Choroid plexus epithelial cell (primary cell): ENCODE results near the gene DCLRE1B.

Experiments used
- DNase-seq: peaks from one replicate; pipeline ENCODE4 v3.0.0-alpha.2; 2010; ENCODE audit warnings: low read depth
- H3K4me3 ChIP-seq: 2 replicates; pipeline ENCODE4 v1.5.1; 2011; ENCODE audit warnings: low read depth, mild to moderate bottlenecking, control low read depth, low read length, moderate library complexity
- TF ChIP-seq, protein P1 (sequence below): conservative IDR thresholded peaks from 2 replicates; pipeline ENCODE4 v1.5.1; 2011; ENCODE audit warnings: low read depth, mild to moderate bottlenecking, control low read depth, inconsistent platforms, low read length, moderate library complexity

Gene DCLRE1B

DNA sequence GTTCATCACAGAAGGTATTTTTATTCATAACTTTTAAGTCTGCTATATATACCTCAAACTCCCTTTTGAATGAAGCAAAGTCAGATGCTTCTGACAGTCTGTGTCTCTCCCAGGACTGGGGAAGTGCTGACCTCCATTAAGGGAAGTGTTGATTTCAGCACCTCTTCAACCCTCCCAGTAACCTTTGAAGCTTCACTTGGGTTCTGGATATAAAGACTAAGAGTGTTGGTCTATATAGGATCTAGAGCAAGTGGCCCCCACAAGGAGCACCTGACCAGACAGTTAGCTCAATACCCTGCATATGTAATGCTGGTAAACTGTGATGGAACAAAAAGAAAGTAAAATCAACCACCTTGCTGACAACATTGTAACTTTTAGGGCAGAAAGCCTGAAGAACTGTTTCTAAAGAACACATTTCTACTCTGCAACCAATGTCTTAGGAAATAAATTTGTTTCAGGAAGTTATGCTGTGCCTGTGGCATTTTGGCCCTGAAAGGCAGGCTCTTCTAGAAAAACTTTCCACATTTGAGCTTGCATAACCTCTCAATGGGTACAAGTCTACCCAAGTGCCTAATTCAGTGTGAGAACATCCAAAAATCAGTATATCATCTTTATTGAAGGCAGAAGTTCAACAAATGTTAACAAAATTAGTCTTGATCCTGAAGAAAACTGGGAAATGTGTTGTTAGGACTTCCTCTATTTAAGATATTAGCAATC is 32.7 kb upstream of the DCLRE1B start:
- peak; percentile 23 for DNase-seq
- TF ChIP-seq, protein P1, sequence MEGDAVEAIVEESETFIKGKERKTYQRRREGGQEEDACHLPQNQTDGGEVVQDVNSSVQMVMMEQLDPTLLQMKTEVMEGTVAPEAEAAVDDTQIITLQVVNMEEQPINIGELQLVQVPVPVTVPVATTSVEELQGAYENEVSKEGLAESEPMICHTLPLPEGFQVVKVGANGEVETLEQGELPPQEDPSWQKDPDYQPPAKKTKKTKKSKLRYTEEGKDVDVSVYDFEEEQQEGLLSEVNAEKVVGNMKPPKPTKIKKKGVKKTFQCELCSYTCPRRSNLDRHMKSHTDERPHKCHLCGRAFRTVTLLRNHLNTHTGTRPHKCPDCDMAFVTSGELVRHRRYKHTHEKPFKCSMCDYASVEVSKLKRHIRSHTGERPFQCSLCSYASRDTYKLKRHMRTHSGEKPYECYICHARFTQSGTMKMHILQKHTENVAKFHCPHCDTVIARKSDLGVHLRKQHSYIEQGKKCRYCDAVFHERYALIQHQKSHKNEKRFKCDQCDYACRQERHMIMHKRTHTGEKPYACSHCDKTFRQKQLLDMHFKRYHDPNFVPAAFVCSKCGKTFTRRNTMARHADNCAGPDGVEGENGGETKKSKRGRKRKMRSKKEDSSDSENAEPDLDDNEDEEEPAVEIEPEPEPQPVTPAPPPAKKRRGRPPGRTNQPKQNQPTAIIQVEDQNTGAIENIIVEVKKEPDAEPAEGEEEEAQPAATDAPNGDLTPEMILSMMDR = no peak
- no peak overlapping the region for H3K4me3 ChIP-seq

GRCh38 chr1:113874012-113874879 is 30.9 kb upstream of the DCLRE1B start:
- TF ChIP-seq, protein P1 = peak; percentile 46
- H3K4me3 ChIP-seq = no peak overlapping the region
- DNase-seq = peak; percentile 33

DNA sequence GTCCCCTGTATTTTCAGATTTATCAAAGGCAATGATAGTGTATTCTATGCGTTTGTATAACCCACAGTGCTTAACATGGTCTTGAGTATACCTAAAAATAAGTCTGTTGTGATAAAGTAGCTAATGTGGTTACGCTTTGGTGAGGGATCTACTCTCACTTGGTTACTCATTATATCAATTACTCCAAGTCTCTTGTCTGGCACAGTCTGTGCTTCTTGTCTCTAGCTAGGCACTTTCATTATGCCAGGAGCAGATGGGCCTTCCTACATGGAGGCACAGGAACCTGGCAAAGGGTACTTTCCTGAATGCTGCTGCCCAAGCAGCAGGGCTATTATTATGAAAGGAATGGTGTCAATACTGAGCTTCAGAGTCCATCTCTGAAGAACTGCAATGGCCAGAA is 29.4 kb upstream of the DCLRE1B start:
- DNase-seq = no peak
- TF ChIP-seq, protein P1 = no peak
- no peak overlapping the region for H3K4me3 ChIP-seq

DNA sequence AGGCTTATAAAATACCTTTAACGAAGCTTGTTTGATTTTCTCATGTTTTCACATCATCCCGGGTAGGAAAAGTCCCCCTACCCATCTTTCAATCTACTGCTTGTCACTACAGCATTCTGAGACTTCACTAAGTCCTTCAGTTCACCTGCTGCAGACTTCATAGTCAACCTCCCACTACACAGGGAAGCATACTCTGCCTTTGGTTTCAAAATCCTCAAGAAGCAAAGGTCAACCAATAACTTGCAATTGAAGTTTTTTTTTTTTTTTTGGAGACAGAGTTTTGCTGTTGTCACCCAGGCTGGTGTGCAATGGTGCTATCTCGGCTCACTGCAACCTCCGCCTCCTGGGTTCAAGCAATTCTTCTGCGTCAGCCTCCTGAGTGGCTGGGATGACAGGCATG is 28.9 kb upstream of the DCLRE1B start:
- TF ChIP-seq, protein P1 = no peak
- H3K4me3 ChIP-seq = no peak overlapping the region
- no peak for DNase-seq

GRCh38 chr1:113879739-113880038 is 25.4 kb upstream of the DCLRE1B start:
- TF ChIP-seq, protein P1 = no peak
- DNase-seq = no peak
- no peak overlapping the region for H3K4me3 ChIP-seq

- TF ChIP-seq, protein P1 = no peak
- DNase-seq = no peak
- no peak overlapping the region for H3K4me3 ChIP-seq
Measured at GRCh38 chr1:113881661-113882060, 23.5 kb upstream of the DCLRE1B start.
